ENCODE measurements around the gene SEPTIN6. TPM values are rescaled to one million over a fixed set of nuclear protein-coding genes. Genes with fewer than 3 reads are reported as not detected.
A peak's percentile ranks its signal among the peaks of the same experiment; 100 is the strongest.

SEPTIN6 gene
- total and polyA plus RNA-seq, 4 donors: 9.4 to 11.5 (median 10.6) TPM

DNA sequence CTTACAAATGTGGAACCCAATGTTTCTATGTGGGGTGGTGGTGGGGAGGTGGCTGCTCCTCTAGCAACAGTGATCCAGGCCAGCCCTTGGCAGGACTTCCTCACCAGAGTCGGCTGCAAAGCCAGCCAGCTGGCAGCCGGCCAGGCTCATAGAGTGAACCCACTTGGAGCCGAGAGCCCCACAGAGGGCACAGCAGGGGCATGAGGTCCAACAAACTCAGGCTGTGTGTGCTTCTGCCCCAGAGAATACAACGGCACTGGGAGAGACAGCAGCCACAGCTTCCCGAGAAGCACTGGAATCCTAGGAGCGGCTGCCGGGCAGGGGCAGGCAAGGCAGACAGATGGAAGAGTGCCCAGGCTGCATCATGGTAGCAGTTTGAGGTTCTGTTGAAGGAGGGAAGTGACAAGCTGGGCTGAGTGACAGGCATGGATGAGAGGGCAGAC is 42.0 kb upstream of the SEPTIN6 start (continued):
- TF ChIP-seq, protein P1, sequence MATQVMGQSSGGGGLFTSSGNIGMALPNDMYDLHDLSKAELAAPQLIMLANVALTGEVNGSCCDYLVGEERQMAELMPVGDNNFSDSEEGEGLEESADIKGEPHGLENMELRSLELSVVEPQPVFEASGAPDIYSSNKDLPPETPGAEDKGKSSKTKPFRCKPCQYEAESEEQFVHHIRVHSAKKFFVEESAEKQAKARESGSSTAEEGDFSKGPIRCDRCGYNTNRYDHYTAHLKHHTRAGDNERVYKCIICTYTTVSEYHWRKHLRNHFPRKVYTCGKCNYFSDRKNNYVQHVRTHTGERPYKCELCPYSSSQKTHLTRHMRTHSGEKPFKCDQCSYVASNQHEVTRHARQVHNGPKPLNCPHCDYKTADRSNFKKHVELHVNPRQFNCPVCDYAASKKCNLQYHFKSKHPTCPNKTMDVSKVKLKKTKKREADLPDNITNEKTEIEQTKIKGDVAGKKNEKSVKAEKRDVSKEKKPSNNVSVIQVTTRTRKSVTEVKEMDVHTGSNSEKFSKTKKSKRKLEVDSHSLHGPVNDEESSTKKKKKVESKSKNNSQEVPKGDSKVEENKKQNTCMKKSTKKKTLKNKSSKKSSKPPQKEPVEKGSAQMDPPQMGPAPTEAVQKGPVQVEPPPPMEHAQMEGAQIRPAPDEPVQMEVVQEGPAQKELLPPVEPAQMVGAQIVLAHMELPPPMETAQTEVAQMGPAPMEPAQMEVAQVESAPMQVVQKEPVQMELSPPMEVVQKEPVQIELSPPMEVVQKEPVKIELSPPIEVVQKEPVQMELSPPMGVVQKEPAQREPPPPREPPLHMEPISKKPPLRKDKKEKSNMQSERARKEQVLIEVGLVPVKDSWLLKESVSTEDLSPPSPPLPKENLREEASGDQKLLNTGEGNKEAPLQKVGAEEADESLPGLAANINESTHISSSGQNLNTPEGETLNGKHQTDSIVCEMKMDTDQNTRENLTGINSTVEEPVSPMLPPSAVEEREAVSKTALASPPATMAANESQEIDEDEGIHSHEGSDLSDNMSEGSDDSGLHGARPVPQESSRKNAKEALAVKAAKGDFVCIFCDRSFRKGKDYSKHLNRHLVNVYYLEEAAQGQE (IDR thresholded peaks at IDR 0.05): no peak
- TF ChIP-seq GABPA (IDR thresholded peaks at IDR 0.05 in 1 of 2, conservative IDR thresholded peaks at IDR 0.05 in 1 of 2): no peak

DNA sequence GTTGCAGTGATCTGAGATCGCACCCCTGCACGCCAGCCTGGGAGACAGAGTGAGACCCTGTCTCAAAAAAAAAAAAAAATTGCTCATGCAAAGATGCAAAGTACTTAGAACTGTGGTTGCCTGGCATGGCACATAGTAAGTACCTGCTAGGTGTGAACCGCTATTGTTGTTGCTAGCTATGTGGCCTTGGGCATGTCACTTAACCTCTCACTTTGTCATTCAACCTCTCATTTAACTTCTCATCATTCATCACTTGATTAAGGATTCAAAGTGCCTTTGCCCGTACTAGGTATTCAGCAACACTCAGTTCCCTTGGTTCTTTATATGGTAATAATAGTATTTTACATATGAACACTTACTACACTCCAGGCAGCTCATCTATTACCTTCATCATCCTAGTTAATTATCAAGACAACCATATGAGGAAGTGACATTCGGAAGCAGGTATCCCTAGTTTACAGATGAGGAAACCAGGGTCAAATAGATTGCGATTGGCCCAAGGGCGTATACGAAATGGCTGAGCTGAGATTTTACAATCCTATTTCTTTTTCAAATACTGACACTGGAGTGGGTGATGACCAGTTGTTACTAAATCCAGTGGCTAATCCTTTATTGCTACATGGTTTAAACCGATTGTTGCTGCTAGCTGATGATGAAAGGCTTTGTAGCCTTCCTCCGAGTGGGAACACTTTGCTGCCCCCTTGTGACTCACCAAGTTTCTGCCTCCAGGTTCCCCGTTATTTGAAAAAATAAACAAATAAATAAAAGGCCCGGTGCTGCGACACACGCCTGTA is 36.6 kb upstream of the SEPTIN6 start:
- no peak for TF ChIP-seq RXRA (IDR thresholded peaks at IDR 0.05)
- no peak for TF ChIP-seq SP1 (IDR thresholded peaks at IDR 0.05)
- no peak for TF ChIP-seq JUND (IDR thresholded peaks at IDR 0.05)
- no peak for TF ChIP-seq YY1 (IDR thresholded peaks at IDR 0.05)
- no peak for TF ChIP-seq EGR1 (IDR thresholded peaks at IDR 0.05; ENCODE audit: low read depth in 2 of 2)
- TF ChIP-seq, protein P2, sequence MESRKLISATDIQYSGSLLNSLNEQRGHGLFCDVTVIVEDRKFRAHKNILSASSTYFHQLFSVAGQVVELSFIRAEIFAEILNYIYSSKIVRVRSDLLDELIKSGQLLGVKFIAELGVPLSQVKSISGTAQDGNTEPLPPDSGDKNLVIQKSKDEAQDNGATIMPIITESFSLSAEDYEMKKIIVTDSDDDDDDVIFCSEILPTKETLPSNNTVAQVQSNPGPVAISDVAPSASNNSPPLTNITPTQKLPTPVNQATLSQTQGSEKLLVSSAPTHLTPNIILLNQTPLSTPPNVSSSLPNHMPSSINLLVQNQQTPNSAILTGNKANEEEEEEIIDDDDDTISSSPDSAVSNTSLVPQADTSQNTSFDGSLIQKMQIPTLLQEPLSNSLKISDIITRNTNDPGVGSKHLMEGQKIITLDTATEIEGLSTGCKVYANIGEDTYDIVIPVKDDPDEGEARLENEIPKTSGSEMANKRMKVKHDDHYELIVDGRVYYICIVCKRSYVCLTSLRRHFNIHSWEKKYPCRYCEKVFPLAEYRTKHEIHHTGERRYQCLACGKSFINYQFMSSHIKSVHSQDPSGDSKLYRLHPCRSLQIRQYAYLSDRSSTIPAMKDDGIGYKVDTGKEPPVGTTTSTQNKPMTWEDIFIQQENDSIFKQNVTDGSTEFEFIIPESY (IDR thresholded peaks at IDR 0.05): no peak
- TF ChIP-seq, protein P3, sequence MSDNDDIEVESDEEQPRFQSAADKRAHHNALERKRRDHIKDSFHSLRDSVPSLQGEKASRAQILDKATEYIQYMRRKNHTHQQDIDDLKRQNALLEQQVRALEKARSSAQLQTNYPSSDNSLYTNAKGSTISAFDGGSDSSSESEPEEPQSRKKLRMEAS (IDR thresholded peaks at IDR 0.05): no peak
- TF ChIP-seq FOXA1 (IDR thresholded peaks at IDR 0.05): no peak
- no peak for TF ChIP-seq FOXA2 (IDR thresholded peaks at IDR 0.05)
- TF ChIP-seq TAF1 (conservative IDR thresholded peaks at IDR 0.05): no peak
- TF ChIP-seq, protein P1 (IDR thresholded peaks at IDR 0.05): no peak
- no peak for TF ChIP-seq HNF4G (IDR thresholded peaks at IDR 0.05)
- TF ChIP-seq RAD21 (IDR thresholded peaks at IDR 0.05): peak; percentile 83 to 85
- TF ChIP-seq HNF4A (conservative IDR thresholded peaks at IDR 0.05): no peak
- TF ChIP-seq, protein P4, sequence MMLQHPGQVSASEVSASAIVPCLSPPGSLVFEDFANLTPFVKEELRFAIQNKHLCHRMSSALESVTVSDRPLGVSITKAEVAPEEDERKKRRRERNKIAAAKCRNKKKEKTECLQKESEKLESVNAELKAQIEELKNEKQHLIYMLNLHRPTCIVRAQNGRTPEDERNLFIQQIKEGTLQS (IDR thresholded peaks at IDR 0.05): peak; percentile 78
- TF ChIP-seq NR2F2 (IDR thresholded peaks at IDR 0.05): no peak
- TF ChIP-seq, protein P5, sequence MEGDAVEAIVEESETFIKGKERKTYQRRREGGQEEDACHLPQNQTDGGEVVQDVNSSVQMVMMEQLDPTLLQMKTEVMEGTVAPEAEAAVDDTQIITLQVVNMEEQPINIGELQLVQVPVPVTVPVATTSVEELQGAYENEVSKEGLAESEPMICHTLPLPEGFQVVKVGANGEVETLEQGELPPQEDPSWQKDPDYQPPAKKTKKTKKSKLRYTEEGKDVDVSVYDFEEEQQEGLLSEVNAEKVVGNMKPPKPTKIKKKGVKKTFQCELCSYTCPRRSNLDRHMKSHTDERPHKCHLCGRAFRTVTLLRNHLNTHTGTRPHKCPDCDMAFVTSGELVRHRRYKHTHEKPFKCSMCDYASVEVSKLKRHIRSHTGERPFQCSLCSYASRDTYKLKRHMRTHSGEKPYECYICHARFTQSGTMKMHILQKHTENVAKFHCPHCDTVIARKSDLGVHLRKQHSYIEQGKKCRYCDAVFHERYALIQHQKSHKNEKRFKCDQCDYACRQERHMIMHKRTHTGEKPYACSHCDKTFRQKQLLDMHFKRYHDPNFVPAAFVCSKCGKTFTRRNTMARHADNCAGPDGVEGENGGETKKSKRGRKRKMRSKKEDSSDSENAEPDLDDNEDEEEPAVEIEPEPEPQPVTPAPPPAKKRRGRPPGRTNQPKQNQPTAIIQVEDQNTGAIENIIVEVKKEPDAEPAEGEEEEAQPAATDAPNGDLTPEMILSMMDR (IDR thresholded peaks at IDR 0.05; ENCODE audit: low read depth, low read length, missing input control): peak; percentile 62
- no peak for TF ChIP-seq GABPA (IDR thresholded peaks at IDR 0.05 in 1 of 2, conservative IDR thresholded peaks at IDR 0.05 in 1 of 2)
- H3K36me3 ChIP-seq (ENCODE audit: control insufficient read depth in 4 of 4, insufficient read depth in 3 of 4, low read depth in 1 of 4, low read length in 3 of 4): no peaks in the 10 kb centered on the region
- 36% methylated on average over 14 of the region's 14 CpGs for WGBS
- H3K27ac ChIP-seq (ENCODE audit: low read depth in 1 of 2, low read length in 2 of 2): no peak overlapping the region
- H3K4me3 ChIP-seq (ENCODE audit: low read depth in 1 of 3, low read length in 3 of 3): no peak overlapping the region
- H3K9ac ChIP-seq (ENCODE audit: low read depth in 1 of 2, low read length in 2 of 2): no peak overlapping the region
- H3K9me3 ChIP-seq (ENCODE audit: control insufficient read depth in 4 of 4, low read length in 3 of 4): no peaks in the 10 kb centered on the region
- DNase-seq (ENCODE audit: low spot score): peak; percentile 46
- H3K27me3 ChIP-seq (ENCODE audit: control insufficient read depth in 4 of 4, insufficient read depth in 4 of 4, low read length in 3 of 4): no peaks in the 10 kb centered on the region
- peaks cover 0 to under 1% (median 0%) of the 10 kb centered on the region in 4 donors for H3K4me1 ChIP-seq (ENCODE audit: control insufficient read depth in 4 of 4, insufficient read depth in 4 of 4, low read length in 3 of 4)

Data from liver (tissue), 9 donors.